WTC11 (cell line): ENCODE measurements around the gene CTNNA3.

ENCODE experiments used
- AFF4 ChIP-seq: sonication (generic); formaldehyde crosslinking; IDR thresholded peaks from 2 replicates; pipeline ENCODE4 v1.8.1; 2023; ENCODE audit warnings: mild to moderate bottlenecking, missing genetic modification reagents, borderline replicate concordance
- ATF3 ChIP-seq: sonication (generic); formaldehyde crosslinking; conservative IDR thresholded peaks from 2 replicates; pipeline ENCODE4 v1.8.1; 2022; ENCODE audit warnings: mild to moderate bottlenecking, missing genetic modification reagents
- CTCF ChIP-seq: fragments of 200-600 bp; IDR thresholded peaks from 2 replicates; pipeline ENCODE4 v1.8.0; 2022; ENCODE audit warnings: antibody characterized with exemption
- SMAD3 ChIP-seq: sonication (generic); formaldehyde crosslinking; IDR thresholded peaks from 2 replicates; pipeline ENCODE4 v1.8.0; 2022; ENCODE audit warnings: missing genetic modification reagents, mild to moderate bottlenecking, borderline replicate concordance
- STAT6 ChIP-seq: sonication (generic); formaldehyde crosslinking; conservative IDR thresholded peaks from 2 replicates; pipeline ENCODE4 v1.8.1; 2023; ENCODE audit warnings: mild to moderate bottlenecking, low read depth, missing genetic modification reagents, moderate library complexity
- TEAD4 ChIP-seq: sonication (generic); formaldehyde crosslinking; IDR thresholded peaks from 2 replicates; pipeline ENCODE4 v1.8.0; 2022; ENCODE audit warnings: mild to moderate bottlenecking, missing genetic modification reagents

GRCh38 chr10:66916030-66916429, 780.0 kb downstream of the CTNNA3 start:
- no peak for TF ChIP-seq TEAD4 (CRISPR knock-in tag)
- TF ChIP-seq SMAD3 (CRISPR knock-in tag): no peak
- TF ChIP-seq AFF4 (CRISPR knock-in tag): no peak
- no peak for TF ChIP-seq STAT6 (CRISPR knock-in tag)
- no peak for TF ChIP-seq ATF3 (CRISPR knock-in tag)
- no peak for TF ChIP-seq CTCF
